ENCODE data around the gene VEZT.
A peak's percentile ranks its signal among the peaks of the same experiment; 100 is the strongest.

VEZT gene

GRCh38 chr12:95225645-95226212 lies 8.1 kb downstream of the VEZT start:
- Histone ChIP-seq H3K36me3 (ENCODE audit: control insufficient read depth, low read length) (peaks cover 57% of the 10 kb centered on the region), H3K4me3 (ENCODE audit: low read length) (no peak overlapping the region), H3K27me3 (ENCODE audit: control insufficient read depth, low read length) (no peaks in the 10 kb centered on the region), H3F3A (ENCODE audit: control insufficient read depth, insufficient read depth) (peaks cover 7% of the 10 kb centered on the region; the same call in 1 of the 2 replicates), H3K4me1 (ENCODE audit: control insufficient read depth, low read length) (peaks cover 67% of the 10 kb centered on the region), H3K9me2 (replicated peaks; ENCODE audit: control insufficient read depth, low read length) (no peaks in the 10 kb centered on the region), H3K4me2 (ENCODE audit: low read length) (no peak overlapping the region), H3K27ac (ENCODE audit: low read depth, low read length) (no peak overlapping the region), H3K9me3 (ENCODE audit: control insufficient read depth, insufficient read depth, low read length) (no peaks in the 10 kb centered on the region), H3K79me2 (ENCODE audit: control insufficient read depth, low read length) (peaks cover 100% of the 10 kb centered on the region), H4K20me1 (ENCODE audit: control insufficient read depth, insufficient read depth, low read depth, low read length) (no peaks in the 10 kb centered on the region)
- TF ChIP-seq CTCF (IDR thresholded peaks at IDR 0.05; ENCODE audit: low read depth, low read length, poor library complexity, severe bottlenecking) (no peak), EZH2phosphoT487 (IDR thresholded peaks at IDR 0.05; ENCODE audit: borderline replicate concordance, low read length) (no peak)

- H3K4me1 ChIP-seq (ENCODE audit: control insufficient read depth, low read length), result peaks cover 49% of the 10 kb centered on the region
- no peak overlapping the region for H3K4me3 ChIP-seq (ENCODE audit: low read length)
- TF ChIP-seq CTCF (IDR thresholded peaks at IDR 0.05; ENCODE audit: low read depth, low read length, poor library complexity, severe bottlenecking) (no peak), EZH2phosphoT487 (IDR thresholded peaks at IDR 0.05; ENCODE audit: borderline replicate concordance, low read length) (no peak)
- peaks cover 10% of the 10 kb centered on the region; the same call in 1 of the 2 replicates for H3F3A ChIP-seq (ENCODE audit: control insufficient read depth, insufficient read depth)
- H3K36me3 ChIP-seq (ENCODE audit: control insufficient read depth, low read length), result peaks cover 63% of the 10 kb centered on the region
- peaks cover 100% of the 10 kb centered on the region for H3K79me2 ChIP-seq (ENCODE audit: control insufficient read depth, low read length)
- no peaks in the 10 kb centered on the region for H3K27me3 ChIP-seq (ENCODE audit: control insufficient read depth, low read length)
- no peaks in the 10 kb centered on the region for H3K9me3 ChIP-seq (ENCODE audit: control insufficient read depth, insufficient read depth, low read length)
- H4K20me1 ChIP-seq (ENCODE audit: control insufficient read depth, insufficient read depth, low read depth, low read length), result peaks cover 4% of the 10 kb centered on the region; the same call in 1 of the 2 replicates
- no peaks in the 10 kb centered on the region for H3K9me2 ChIP-seq (replicated peaks; ENCODE audit: control insufficient read depth, low read length)
- H3K4me2 ChIP-seq (ENCODE audit: low read length), result peak overlapping the region; percentile 15; the same call in 1 of the 2 replicates
- no peak overlapping the region for H3K27ac ChIP-seq (ENCODE audit: low read depth, low read length)
Measured at GRCh38 chr12:95227818-95228356, 10.3 kb downstream of the VEZT start.

DNA sequence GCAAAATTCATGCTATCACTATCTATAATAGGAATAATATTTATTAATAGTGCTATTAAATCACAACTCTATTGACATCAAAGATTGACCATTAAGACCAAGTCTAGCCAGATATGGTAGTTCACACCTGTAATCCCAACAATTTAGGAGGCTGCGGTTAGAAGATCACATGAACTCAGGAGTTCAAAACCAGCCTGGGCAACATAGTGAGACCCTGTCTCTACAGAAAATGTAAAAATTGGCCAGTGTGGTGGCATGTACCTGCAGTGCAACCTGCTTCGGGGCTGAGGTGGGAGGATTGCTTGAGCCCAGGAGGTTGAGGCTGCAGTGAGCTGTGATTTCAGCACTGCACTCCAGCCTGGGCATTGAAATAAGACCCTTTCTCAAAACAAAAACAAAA lies 11.0 kb downstream of the VEZT start:
- no peak overlapping the region for H3K27ac ChIP-seq (ENCODE audit: low read depth, low read length)
- H3K4me2 ChIP-seq (ENCODE audit: low read length), result no peak overlapping the region
- H3K4me1 ChIP-seq (ENCODE audit: control insufficient read depth, low read length), result peaks cover 42% of the 10 kb centered on the region
- no peak overlapping the region for H3K4me3 ChIP-seq (ENCODE audit: low read length)
- no peaks in the 10 kb centered on the region for H3K9me2 ChIP-seq (replicated peaks; ENCODE audit: control insufficient read depth, low read length)
- peaks cover 61% of the 10 kb centered on the region for H3K36me3 ChIP-seq (ENCODE audit: control insufficient read depth, low read length)
- H3K79me2 ChIP-seq (ENCODE audit: control insufficient read depth, low read length), result peaks cover 100% of the 10 kb centered on the region
- H4K20me1 ChIP-seq (ENCODE audit: control insufficient read depth, insufficient read depth, low read depth, low read length), result peaks cover 5% of the 10 kb centered on the region; the same call in 1 of the 2 replicates
- TF ChIP-seq EZH2phosphoT487 (IDR thresholded peaks at IDR 0.05; ENCODE audit: borderline replicate concordance, low read length) (no peak), CTCF (IDR thresholded peaks at IDR 0.05; ENCODE audit: low read depth, low read length, poor library complexity, severe bottlenecking) (no peak)
- no peaks in the 10 kb centered on the region for H3K27me3 ChIP-seq (ENCODE audit: control insufficient read depth, low read length)
- H3K9me3 ChIP-seq (ENCODE audit: control insufficient read depth, insufficient read depth, low read length), result no peaks in the 10 kb centered on the region
- peaks cover 10% of the 10 kb centered on the region; the same call in 1 of the 2 replicates for H3F3A ChIP-seq (ENCODE audit: control insufficient read depth, insufficient read depth)

All from DOHH2 (cell line).